Transverse colon (tissue), 3 donors: Measurements from ENCODE around the gene RWDD1.

Source experiments
- CTCF ChIP-seq, 5 experiments: fragments of 200-600 bp in 3 of 5; fragments of 450-650 bp in 2 of 5; sonication (generic) in 3 of 5; IDR thresholded peaks; 1 replicate in 2 of 5; 2 replicates in 3 of 5; pipeline ENCODE4 v1.5.1; 2016 to 2017; ENCODE audit warnings: antibody characterized with exemption in 5 of 5, inconsistent platforms in 3 of 5, mild to moderate bottlenecking in 2 of 5, moderate library complexity in 1 of 5
- POLR2A ChIP-seq: fragments of 450-650 bp; IDR thresholded peaks from one replicate; pipeline ENCODE4 v1.6.1; 2016; ENCODE audit warnings: antibody characterized with exemption, mild to moderate bottlenecking, moderate library complexity

- TF ChIP-seq CTCF (IDR thresholded peaks at IDR 0.05) (no peak), POLR2A (no peak)
These were observed 42.5 kb upstream of the RWDD1 start for GRCh38 chr6:116528780-116529179.
